ENCODE data around the gene ACCS. TPM values are rescaled to one million over a fixed set of nuclear protein-coding genes. Genes with fewer than 3 reads are reported as not detected.

Gene ACCS
- total RNA-seq (2014; rRNA removed; shearing (Covaris generic)) = 14.2 and 18.5 TPM in 2 replicates

GRCh38 chr11:44065841-44066731 is at the start of gene ACCS:
TSS of gene ACCS (plus strand) at chr11:44066270. CDS start at chr11:44067628, 1,358 bp downstream.
- DNase-seq (ENCODE audit: low spot score) = peak; percentile 93

- no peak for DNase-seq (ENCODE audit: low spot score)
These were observed 49.3 kb upstream of the ACCS start for GRCh38 chr11:44016546-44017442.

GRCh38 chr11:44017443-44018126 is 48.5 kb upstream of the ACCS start:
- DNase-seq (ENCODE audit: low spot score) = no peak

GRCh38 chr11:44018127-44018521 is 47.9 kb upstream of the ACCS start:
- DNase-seq (ENCODE audit: low spot score) = no peak

- no peak for DNase-seq (ENCODE audit: low spot score)
These were observed 47.2 kb upstream of the ACCS start for GRCh38 chr11:44018829-44019228.

- no peak for DNase-seq (ENCODE audit: low spot score)
These were observed 41.1 kb upstream of the ACCS start for GRCh38 chr11:44024977-44025376.

- no peak for DNase-seq (ENCODE audit: low spot score)
These were observed 40.3 kb upstream of the ACCS start for GRCh38 chr11:44025727-44026126.

- no peak for DNase-seq (ENCODE audit: low spot score)
These were observed 37.7 kb upstream of the ACCS start for GRCh38 chr11:44028401-44028800.

- no peak for DNase-seq (ENCODE audit: low spot score)
These were observed 37.1 kb upstream of the ACCS start for GRCh38 chr11:44028816-44029506.

- DNase-seq (ENCODE audit: low spot score) = no peak
These were observed 36.6 kb upstream of the ACCS start for GRCh38 chr11:44029507-44029845.

- no peak for DNase-seq (ENCODE audit: low spot score)
These were observed 35.8 kb upstream of the ACCS start for GRCh38 chr11:44029977-44030911.

- no peak for DNase-seq (ENCODE audit: low spot score)
These were observed 35.1 kb upstream of the ACCS start for GRCh38 chr11:44030996-44031395.

- DNase-seq (ENCODE audit: low spot score) = no peak
These were observed 34.5 kb upstream of the ACCS start for GRCh38 chr11:44031549-44031948.

GRCh38 chr11:44032299-44033085 is 33.6 kb upstream of the ACCS start:
- no peak for DNase-seq (ENCODE audit: low spot score)

GRCh38 chr11:44033411-44033850 is 32.6 kb upstream of the ACCS start:
- no peak for DNase-seq (ENCODE audit: low spot score)

GRCh38 chr11:44033856-44034255 is 32.2 kb upstream of the ACCS start:
- no peak for DNase-seq (ENCODE audit: low spot score)

- DNase-seq (ENCODE audit: low spot score) = no peak
These were observed 31.4 kb upstream of the ACCS start for GRCh38 chr11:44034639-44035038.

- DNase-seq (ENCODE audit: low spot score) = peak; percentile 81
These were observed 29.0 kb upstream of the ACCS start for GRCh38 chr11:44036811-44037657.
